Measurements from ENCODE around the gene VSIG2.
A peak's percentile ranks its signal among the peaks of the same experiment; 100 is the strongest.

Gene VSIG2, protein sequence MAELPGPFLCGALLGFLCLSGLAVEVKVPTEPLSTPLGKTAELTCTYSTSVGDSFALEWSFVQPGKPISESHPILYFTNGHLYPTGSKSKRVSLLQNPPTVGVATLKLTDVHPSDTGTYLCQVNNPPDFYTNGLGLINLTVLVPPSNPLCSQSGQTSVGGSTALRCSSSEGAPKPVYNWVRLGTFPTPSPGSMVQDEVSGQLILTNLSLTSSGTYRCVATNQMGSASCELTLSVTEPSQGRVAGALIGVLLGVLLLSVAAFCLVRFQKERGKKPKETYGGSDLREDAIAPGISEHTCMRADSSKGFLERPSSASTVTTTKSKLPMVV

DNA sequence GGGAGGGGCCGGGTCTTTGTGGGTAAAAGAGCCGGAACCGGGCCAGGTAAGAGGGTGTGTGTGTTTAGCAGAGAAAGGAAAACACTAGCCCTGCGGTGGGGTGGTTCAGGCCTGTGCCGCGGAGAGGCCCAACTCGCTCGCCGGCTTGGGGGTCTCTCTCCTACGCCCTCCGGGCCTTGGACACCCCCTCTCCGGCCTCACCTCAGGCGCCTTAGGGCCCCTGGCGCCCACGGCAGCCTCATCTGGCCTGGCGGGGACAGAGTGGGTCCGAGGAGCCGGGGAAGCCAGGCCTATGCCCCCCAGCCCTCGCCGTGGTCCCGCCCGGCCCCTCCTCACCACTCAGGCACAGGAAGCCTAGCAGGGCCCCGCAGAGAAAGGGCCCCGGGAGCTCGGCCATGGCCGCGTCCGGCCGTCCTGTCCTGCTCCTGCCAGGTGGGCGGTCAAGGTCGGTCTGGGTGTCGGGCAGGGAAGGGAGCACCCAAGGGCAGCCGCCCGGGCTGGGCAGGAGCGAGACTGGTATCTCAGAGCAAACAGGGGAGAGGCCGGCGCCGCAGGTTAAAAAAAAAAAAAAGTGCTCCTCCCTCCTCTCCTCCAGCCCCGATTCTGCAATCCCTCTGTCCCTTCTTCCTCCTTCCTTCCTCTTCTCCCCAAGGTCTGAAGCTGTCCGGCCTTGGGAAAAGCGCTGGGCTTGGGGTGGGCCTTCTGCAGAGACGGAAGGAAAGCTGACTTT lies at the start of gene VSIG2:
Gene VSIG2, minus strand, starts transcription at position 515 of the 730 bp plus-strand sequence. Its CDS starts 118 bp downstream, at position 397.
- DNase-seq (ENCODE audit: low spot score), result no peak
- H3K27ac ChIP-seq, result no peak within 1 kb of the TSS
- ChIA-PET POLR2A (ENCODE audit: low non-redundant PET) (no interaction called here), CTCF (interaction anchor here (1.6 kb wide), 1 partner anchor 11 kb away, joined by 11 read pairs; the partner anchor contains the start of gene ESAM)
- TF ChIP-seq, protein P1, sequence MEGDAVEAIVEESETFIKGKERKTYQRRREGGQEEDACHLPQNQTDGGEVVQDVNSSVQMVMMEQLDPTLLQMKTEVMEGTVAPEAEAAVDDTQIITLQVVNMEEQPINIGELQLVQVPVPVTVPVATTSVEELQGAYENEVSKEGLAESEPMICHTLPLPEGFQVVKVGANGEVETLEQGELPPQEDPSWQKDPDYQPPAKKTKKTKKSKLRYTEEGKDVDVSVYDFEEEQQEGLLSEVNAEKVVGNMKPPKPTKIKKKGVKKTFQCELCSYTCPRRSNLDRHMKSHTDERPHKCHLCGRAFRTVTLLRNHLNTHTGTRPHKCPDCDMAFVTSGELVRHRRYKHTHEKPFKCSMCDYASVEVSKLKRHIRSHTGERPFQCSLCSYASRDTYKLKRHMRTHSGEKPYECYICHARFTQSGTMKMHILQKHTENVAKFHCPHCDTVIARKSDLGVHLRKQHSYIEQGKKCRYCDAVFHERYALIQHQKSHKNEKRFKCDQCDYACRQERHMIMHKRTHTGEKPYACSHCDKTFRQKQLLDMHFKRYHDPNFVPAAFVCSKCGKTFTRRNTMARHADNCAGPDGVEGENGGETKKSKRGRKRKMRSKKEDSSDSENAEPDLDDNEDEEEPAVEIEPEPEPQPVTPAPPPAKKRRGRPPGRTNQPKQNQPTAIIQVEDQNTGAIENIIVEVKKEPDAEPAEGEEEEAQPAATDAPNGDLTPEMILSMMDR (conservative IDR thresholded peaks at IDR 0.05; ENCODE audit: low read depth), result no peak

DNA sequence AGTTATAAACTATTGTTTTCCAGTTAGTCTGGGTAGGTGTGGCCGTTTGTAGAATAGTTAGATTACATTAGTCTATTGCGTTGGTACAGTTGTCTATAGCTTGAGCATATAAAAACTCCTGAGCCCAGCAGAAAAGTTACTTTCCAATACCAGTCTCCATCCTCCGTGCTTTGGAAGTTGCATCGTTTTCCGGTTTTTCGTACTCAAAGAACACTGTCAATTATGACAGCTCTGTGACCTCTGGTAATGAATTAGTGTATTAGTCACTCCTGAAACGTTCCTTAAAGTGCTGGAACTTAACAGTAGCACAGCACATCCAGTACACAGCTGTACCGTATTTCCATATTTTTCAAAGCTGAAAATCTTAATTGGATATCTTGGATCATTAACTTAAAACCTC lies 49.0 kb upstream of the VSIG2 start:
- peak overlapping the region; percentile 91 for H3K27ac ChIP-seq
- DNase-seq (ENCODE audit: low spot score), result peak; percentile 18
- POLR2A ChIA-PET (ENCODE audit: low non-redundant PET), result interaction anchor here (0.6 kb wide), 1 partner anchor 153 kb away, joined by 3 read pairs; no protein-coding TSS in a partner anchor

DNA sequence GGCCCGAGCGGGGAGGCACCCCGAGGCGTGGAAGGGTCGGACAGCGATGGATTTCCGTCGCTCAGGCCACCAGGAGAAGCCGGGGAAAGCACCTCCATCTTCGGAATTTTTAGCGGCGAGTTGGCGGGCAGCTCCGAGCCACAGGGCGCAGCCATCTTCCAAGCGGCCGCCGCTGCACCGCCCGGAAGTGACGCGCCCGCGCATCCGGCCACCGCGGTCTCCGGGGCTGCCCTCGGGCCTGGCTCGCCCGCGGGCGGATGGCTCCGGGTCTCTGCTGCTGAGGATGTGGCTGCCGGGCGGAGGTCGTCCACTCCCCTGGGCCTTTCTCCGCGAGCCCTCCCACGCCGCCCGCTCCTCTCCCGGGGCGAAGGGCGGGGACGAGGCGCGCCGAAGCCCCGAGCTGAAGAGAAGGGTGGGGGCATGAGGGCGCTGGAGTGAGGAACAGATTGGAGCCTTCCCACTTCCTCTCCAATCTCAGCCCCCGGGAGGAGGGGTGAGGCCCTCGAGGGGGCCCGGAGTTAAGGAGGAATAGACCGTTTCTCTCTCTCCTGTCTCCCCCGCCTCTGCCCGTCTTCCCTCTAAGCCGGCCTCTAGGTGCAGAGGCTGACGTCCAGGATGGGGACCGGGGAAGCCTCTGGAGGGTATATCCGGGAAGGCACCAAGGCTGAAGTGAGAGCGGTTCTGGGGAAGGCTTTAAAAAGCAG lies 48.3 kb upstream of the VSIG2 start, which contains the start of gene MSANTD2:
Gene MSANTD2, minus strand, starts transcription at position 181 of the 704 bp plus-strand sequence. Its CDS starts 26 bp downstream, at position 155.
- H3K27ac ChIP-seq, result peak within 1 kb of the TSS; percentile 91
- DNase-seq (ENCODE audit: low spot score), result peak; percentile 59
- TF ChIP-seq, protein P1 (conservative IDR thresholded peaks at IDR 0.05; ENCODE audit: low read depth), result no peak
- POLR2A ChIA-PET (ENCODE audit: low non-redundant PET), result no interaction called here
- CTCF ChIA-PET, result interaction anchor here (0.6 to 2.6 kb wide), 6 partner anchors 37 to 1258 kb away, joined by 3 to 16 read pairs (median 3); no protein-coding TSS in a partner anchor

More for the DNA sequence above, 49.0 kb upstream of the VSIG2 start:
- CTCF ChIA-PET, result interaction anchor here (0.5 to 1.1 kb wide), 4 partner anchors 17 to 1259 kb away, joined by 3 read pairs; no protein-coding TSS in a partner anchor
- TF ChIP-seq, protein P1 (conservative IDR thresholded peaks at IDR 0.05; ENCODE audit: low read depth), result no peak

DNA sequence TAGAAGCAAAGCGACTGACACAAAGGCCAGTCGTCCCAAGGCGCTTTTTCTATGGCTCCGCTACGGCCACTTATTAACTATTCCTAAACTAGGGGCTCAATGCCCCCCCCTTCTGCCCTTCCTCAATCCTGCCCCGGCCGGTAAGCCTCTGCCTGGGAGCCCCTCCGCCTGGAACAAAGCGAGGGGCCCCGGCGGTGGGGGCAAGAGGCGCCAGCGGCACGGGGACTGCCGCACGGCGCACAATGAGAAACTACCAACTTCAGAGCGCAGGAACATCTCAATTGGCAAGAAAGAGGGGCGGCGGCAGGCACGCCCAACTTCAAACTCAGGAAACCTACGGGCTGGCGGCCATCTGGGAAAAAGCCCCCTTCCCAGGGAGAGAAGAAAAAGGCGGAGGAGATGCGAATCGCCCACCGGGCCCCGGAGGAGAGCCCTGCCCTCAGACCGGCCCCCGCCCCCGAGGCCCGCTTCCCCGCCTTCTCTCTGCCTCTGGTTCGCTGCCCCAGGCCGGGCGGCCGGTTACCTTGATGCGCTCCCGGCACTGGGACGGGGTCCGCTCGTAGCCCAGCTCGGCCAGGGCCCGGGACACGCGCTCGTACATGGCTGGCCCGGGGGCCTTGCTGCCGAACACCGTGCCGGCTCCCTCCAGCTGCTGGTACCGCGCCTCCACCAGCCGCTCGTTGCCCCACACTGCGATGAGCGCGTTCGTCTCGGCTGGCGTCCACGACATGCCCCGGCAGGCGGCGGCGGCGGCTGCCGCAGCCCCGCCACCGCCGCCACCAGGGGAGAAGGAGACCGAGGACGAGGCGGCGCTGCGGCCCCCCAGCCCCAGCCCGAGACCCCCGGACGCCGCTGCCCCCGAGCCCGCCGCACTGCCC lies 47.5 kb upstream of the VSIG2 start:
- ChIA-PET CTCF (interaction anchor here (0.5 to 2.6 kb wide), 5 partner anchors 34 to 41 kb away, joined by 3 to 16 read pairs (median 3); no protein-coding TSS in a partner anchor), POLR2A (ENCODE audit: low non-redundant PET) (no interaction called here)
- DNase-seq (ENCODE audit: low spot score), result peak; percentile 44
- TF ChIP-seq, protein P1 (conservative IDR thresholded peaks at IDR 0.05; ENCODE audit: low read depth), result no peak
- H3K27ac ChIP-seq, result peak overlapping the region; percentile 91

DNA sequence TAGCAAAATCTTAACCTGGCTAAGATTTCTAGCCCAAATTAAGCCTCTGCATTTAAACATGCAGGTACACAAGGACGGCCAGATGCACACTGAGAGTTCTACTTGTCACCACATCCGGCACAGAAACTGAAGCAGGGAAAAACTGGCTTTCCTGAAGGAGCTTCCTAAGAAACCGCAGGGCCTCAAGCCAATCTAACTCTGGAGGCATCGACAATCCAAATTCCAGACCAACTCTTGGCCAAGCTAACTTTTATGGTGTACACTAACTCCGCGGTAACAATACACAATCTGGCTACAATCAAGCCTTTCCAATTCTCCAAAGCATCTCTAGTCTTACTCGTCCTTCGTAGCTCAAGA lies 46.9 kb upstream of the VSIG2 start:
- peak overlapping the region; percentile 91 for H3K27ac ChIP-seq
- TF ChIP-seq, protein P1 (conservative IDR thresholded peaks at IDR 0.05; ENCODE audit: low read depth), result no peak
- CTCF ChIA-PET, result interaction anchor here (1.4 to 2.6 kb wide), 3 partner anchors 36 to 41 kb away, joined by 3 to 16 read pairs (median 4); no protein-coding TSS in a partner anchor
- DNase-seq (ENCODE audit: low spot score), result peak; percentile 25
- POLR2A ChIA-PET (ENCODE audit: low non-redundant PET), result no interaction called here

Measured in RWPE1 (cell line).